Small intestine (tissue), 7 donors: ENCODE measurements around the gene PCDHB6. TPM values are rescaled to one million over a fixed set of nuclear protein-coding genes. Genes with fewer than 3 reads are reported as not detected.
A peak's percentile ranks its signal among the peaks of the same experiment; 100 is the strongest.
"Not testable (repeated sequence)": the region's sequence is repeated elsewhere in the genome, so short reads cannot be mapped to it uniquely, and the experiment has no call there.

Experiments used
- DNase-seq, 2 donors: peaks; one replicate each; pipeline versions ENCODE4 v3.0.0 to v3.0.0-alpha.2; 2013
- FAIRE-seq: peaks from 2 replicates; lab custom pipeline; 2012; peaks lifted over from hg19 to GRCh38; lab: Jason Lieb, UNC
- H3K27ac ChIP-seq, 3 donors: one replicate each; pipeline ENCODE4 v1.5.1; 2013; ENCODE audit warnings: low read length in 2 of 3, mild to moderate bottlenecking in 2 of 3, control low read depth in 1 of 3, inconsistent platforms in 1 of 3, low read depth in 1 of 3, moderate library complexity in 1 of 3
- H3K27me3 ChIP-seq, 3 donors: one replicate each; pipeline ENCODE4 v1.6.1; 2013; ENCODE audit warnings: low read length in 3 of 3, inconsistent platforms in 1 of 3; ENCODE audit not compliant: control insufficient read depth in 3 of 3, insufficient read depth in 3 of 3
- H3K36me3 ChIP-seq, 3 donors: one replicate each; pipeline ENCODE4 v1.6.1; 2013; ENCODE audit warnings: low read length in 3 of 3, inconsistent platforms in 1 of 3, low read depth in 1 of 3, mild to moderate bottlenecking in 1 of 3, moderate library complexity in 1 of 3; ENCODE audit not compliant: control insufficient read depth in 3 of 3, insufficient read depth in 2 of 3
- H3K4me1 ChIP-seq, 3 donors: one replicate each; pipeline ENCODE4 v1.6.1; 2013; ENCODE audit warnings: low read length in 2 of 3, inconsistent platforms in 1 of 3, low read depth in 1 of 3, mild to moderate bottlenecking in 1 of 3, moderate library complexity in 1 of 3; ENCODE audit not compliant: control insufficient read depth in 3 of 3, insufficient read depth in 2 of 3
- H3K4me3 ChIP-seq, 3 donors: one replicate each; pipeline ENCODE4 v1.5.1; 2013; ENCODE audit warnings: low read length in 3 of 3, control low read depth in 1 of 3, inconsistent platforms in 1 of 3, low read depth in 1 of 3, mild to moderate bottlenecking in 1 of 3, moderate library complexity in 1 of 3
- H3K9me3 ChIP-seq, 2 donors: one replicate each; pipeline ENCODE4 v1.6.1; 2013; ENCODE audit warnings: low read depth in 1 of 2, low read length in 1 of 2; ENCODE audit not compliant: control insufficient read depth in 2 of 2, insufficient read depth in 1 of 2
- WGBS, 3 donors: extraction: QIAGEN DNeasy Blood & Tissue Kit; methylation state at CpG; one replicate each; pipeline ENCODE4 v1.1.7; 2013; 5-methylcytosine and 5-hydroxymethylcytosine counted together
- polyA plus RNA-seq, 4 donors: library from polyadenylated mRNA; stranded (reverse) in 3 of 4; unstranded in 1 of 4; fragments of 200-250 nt in 3 of 4; fragments of 120-200 nt in 1 of 4; gene quantifications; one replicate each; pipeline versions ENCODE4 v1.2.1 to v1.2.3, GENCODE V29; 2013
- donor health status: healthy with polysubstance abuse.
- donor health status: control.
- donor health status: control.
- donor health status: Bipolar disorder and iron deficiency.
- donor health status: healthy.

The PCDHB6 gene
- polyA plus RNA-seq, 4 donors = 0.13 to 0.52 TPM; not detected in 2

- DNase-seq (no peak), FAIRE-seq (no peak)
- no peak overlapping the region for H3K27ac ChIP-seq
- H3K27me3 ChIP-seq = peaks cover 0 to 5% (median 0%) of the 10 kb centered on the region in 3 donors
- no peaks in the 10 kb centered on the region for H3K36me3 ChIP-seq
- peaks cover 0 to 15% of the 10 kb centered on the region in 2 donors for H3K9me3 ChIP-seq
- no peaks in the 10 kb centered on the region for H3K4me1 ChIP-seq
- 43 to 52% (median 46%) methylated on average over 12 of the region's 12 CpGs for WGBS, 3 donors
- H3K4me3 ChIP-seq = no peak overlapping the region
Observed at GRCh38 chr5:141121985-141122384, 27.9 kb upstream of the PCDHB6 start.

GRCh38 chr5:141123396-141124135 lies 26.3 kb upstream of the PCDHB6 start:
- not testable (repeated sequence) for H3K4me3 ChIP-seq, H3K27ac ChIP-seq, DNase-seq, FAIRE-seq, H3K36me3 ChIP-seq, H3K4me1 ChIP-seq, H3K27me3 ChIP-seq
- peaks cover 0 to 15% of the 10 kb centered on the region in 2 donors for H3K9me3 ChIP-seq
- 42 to 66% (median 61%) methylated on average over 17 to 69 of the region's 73 CpGs for WGBS, 3 donors

DNA sequence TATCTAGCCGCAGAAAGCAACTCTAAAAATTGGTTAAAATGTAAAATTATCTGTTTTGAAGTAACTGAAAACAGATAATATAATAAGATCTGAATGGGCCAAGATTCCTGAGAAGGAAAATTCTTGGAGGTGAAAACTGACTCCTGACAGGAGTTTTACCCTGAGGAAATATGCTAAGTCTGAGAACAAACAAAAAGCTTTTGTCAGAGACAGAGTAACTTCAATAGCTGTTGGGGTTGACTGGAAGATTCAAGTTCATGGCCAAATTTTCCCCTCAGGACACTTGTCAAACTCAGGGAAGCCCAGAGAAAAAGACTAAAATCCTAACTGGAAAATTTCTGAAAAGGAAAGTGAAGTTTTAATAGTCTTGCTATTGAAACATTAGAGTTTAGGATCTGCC lies 22.6 kb upstream of the PCDHB6 start:
- H3K27me3 ChIP-seq = no peaks in the 10 kb centered on the region
- no peak overlapping the region for H3K4me3 ChIP-seq
- WGBS, 3 donors = 88 to 95% (median 95%) methylated on average over 1 of the region's 1 CpG
- FAIRE-seq (no peak), DNase-seq (no peak)
- no peaks in the 10 kb centered on the region for H3K4me1 ChIP-seq
- H3K36me3 ChIP-seq = no peaks in the 10 kb centered on the region
- no peak overlapping the region for H3K27ac ChIP-seq
- H3K9me3 ChIP-seq = peaks cover 0 to 9% of the 10 kb centered on the region in 2 donors

GRCh38 chr5:141135030-141135717 lies 14.7 kb upstream of the PCDHB6 start, which contains the start of gene PCDHB5:
Gene PCDHB5, plus strand, starts transcription at chr5:141135206. Its CDS starts 229 bp downstream, at chr5:141135435.
- Histone ChIP-seq H3K4me1 (no peaks in the 10 kb centered on the region), H3K36me3 (no peaks in the 10 kb centered on the region), H3K9me3 (peaks cover 1 to 23% of the 10 kb centered on the region in 2 donors), H3K4me3 (peak within 1 kb of the TSS in 1 of 3 donors; percentile 9), H3K27me3 (no peaks in the 10 kb centered on the region), H3K27ac (no peak within 1 kb of the TSS)
- no peak for FAIRE-seq
- DNase-seq = no peak
- 22 to 38% (median 32%) methylated on average over 22 of the region's 22 CpGs for WGBS, 3 donors

DNA sequence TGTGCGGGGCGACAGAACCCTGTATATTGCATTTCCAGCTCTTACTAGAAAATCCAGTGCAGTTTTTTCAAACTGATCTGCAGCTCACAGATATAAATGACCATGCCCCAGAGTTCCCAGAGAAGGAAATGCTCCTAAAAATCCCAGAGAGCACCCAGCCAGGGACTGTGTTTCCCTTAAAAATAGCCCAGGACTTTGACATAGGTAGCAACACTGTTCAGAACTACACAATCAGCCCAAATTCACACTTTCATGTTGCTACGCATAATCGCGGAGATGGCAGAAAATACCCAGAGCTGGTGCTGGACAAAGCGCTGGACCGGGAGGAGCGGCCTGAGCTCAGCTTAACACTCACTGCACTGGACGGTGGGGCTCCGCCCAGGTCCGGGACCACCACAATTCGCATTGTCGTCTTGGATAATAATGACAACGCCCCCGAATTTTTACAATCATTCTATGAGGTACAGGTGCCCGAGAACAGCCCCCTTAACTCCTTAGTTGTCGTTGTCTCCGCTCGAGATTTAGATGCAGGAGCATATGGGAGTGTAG lies 14.1 kb upstream of the PCDHB6 start:
- WGBS, 3 donors = 48 to 61% (median 56%) methylated on average over 19 of the region's 19 CpGs
- H3K27ac ChIP-seq = no peak overlapping the region
- H3K9me3 ChIP-seq = peaks cover 1 to 23% of the 10 kb centered on the region in 2 donors
- no peak overlapping the region for H3K4me3 ChIP-seq
- H3K36me3 ChIP-seq = no peaks in the 10 kb centered on the region
- no peaks in the 10 kb centered on the region for H3K4me1 ChIP-seq
- H3K27me3 ChIP-seq = no peaks in the 10 kb centered on the region
- DNase-seq (no peak), FAIRE-seq (no peak)

- not testable (repeated sequence) for H3K4me1 ChIP-seq, H3K27ac ChIP-seq, H3K27me3 ChIP-seq, H3K4me3 ChIP-seq, H3K36me3 ChIP-seq, FAIRE-seq, DNase-seq
- 53 to 69% (median 63%) methylated on average over 18 to 34 of the region's 34 CpGs for WGBS, 3 donors
- H3K9me3 ChIP-seq = peaks cover 1 to 28% of the 10 kb centered on the region in 2 donors
Observed at GRCh38 chr5:141137346-141137745, 12.5 kb upstream of the PCDHB6 start.

DNA sequence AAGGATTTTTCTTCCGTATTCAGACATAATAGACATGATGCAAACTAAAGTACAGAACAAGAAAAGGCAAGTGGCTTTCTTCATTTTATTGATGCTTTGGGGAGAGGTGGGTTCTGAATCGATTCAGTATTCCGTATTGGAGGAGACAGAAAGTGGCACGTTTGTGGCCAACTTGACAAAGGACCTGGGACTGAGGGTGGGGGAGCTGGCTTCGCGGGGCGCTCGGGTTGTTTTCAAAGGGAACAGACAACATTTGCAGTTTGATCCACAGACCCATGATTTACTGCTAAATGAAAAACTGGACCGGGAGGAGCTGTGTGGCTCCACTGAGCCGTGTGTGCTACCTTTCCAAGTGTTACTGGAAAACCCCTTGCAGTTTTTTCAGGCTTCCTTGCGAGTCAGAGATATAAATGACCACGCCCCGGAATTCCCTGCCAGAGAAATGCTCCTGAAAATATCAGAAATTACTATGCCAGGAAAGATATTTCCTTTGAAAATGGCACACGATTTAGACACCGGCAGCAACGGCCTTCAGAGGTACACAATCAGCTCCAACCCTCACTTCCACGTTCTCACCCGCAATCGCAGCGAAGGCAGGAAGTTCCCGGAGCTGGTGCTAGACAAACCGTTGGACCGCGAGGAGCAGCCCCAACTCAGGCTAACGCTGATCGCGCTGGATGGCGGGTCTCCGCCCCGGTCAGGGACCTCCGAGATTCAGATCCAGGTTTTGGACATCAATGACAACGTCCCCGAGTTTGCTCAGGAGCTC lies 551 bp downstream of the PCDHB6 start:
- Histone ChIP-seq H3K9me3 (peaks cover 0 to 29% of the 10 kb centered on the region in 2 donors), H3K36me3 (no peaks in the 10 kb centered on the region), H3K27me3 (no peaks in the 10 kb centered on the region), H3K4me3 (no peak overlapping the region), H3K4me1 (no peaks in the 10 kb centered on the region), H3K27ac (no peak overlapping the region)
- FAIRE-seq (no peak), DNase-seq (no peak)
- WGBS, 3 donors = 47 to 61% (median 54%) methylated on average over 33 of the region's 33 CpGs

GRCh38 chr5:141150993-141151325 lies 1.1 kb downstream of the PCDHB6 start:
- H3K27me3 ChIP-seq = no peaks in the 10 kb centered on the region
- WGBS, 3 donors = 48 to 56% (median 53%) methylated on average over 13 of the region's 13 CpGs
- FAIRE-seq (no peak), DNase-seq (no peak)
- no peaks in the 10 kb centered on the region for H3K36me3 ChIP-seq
- peaks cover 0 to 31% of the 10 kb centered on the region in 2 donors for H3K9me3 ChIP-seq
- H3K4me1 ChIP-seq = no peaks in the 10 kb centered on the region
- no peak overlapping the region for H3K27ac ChIP-seq
- no peak overlapping the region for H3K4me3 ChIP-seq
